GM06990 (cell line): ENCODE data around the gene ADAMTS2.

Experiments
- DNase-seq: peaks from one replicate; pipeline ENCODE4 v3.0.0-alpha.2; 2011; ENCODE audit not compliant: insufficient read length; ENCODE audit errors: extremely low read depth
- H3K27me3 ChIP-seq: replicated peaks from 2 replicates; pipeline ENCODE4 v1.6.0; 2011; ENCODE audit warnings: low read length; ENCODE audit not compliant: control insufficient read depth, insufficient read depth
- H3K36me3 ChIP-seq: 2 replicates; pipeline ENCODE4 v1.5.1; 2011; ENCODE audit warnings: low read length; ENCODE audit not compliant: control insufficient read depth, insufficient read depth
- H3K4me3 ChIP-seq: replicated peaks from 2 replicates; pipeline ENCODE4 v1.5.1; 2011; ENCODE audit warnings: low read depth, mild to moderate bottlenecking, control low read depth, low read length
- TF ChIP-seq, protein P1 (sequence below): IDR thresholded peaks from 2 replicates; pipeline ENCODE4 v1.5.1; 2011; ENCODE audit warnings: low read length, control low read depth, mild to moderate bottlenecking, inconsistent platforms; ENCODE audit not compliant: insufficient read depth, poor library complexity, severe bottlenecking

The ADAMTS2 gene

GRCh38 chr5:179361037-179361603, 15.9 kb upstream of the ADAMTS2 start:
- H3K27me3 ChIP-seq = no peaks in the 10 kb centered on the region
- H3K36me3 ChIP-seq = no peaks in the 10 kb centered on the region
- TF ChIP-seq, protein P1, sequence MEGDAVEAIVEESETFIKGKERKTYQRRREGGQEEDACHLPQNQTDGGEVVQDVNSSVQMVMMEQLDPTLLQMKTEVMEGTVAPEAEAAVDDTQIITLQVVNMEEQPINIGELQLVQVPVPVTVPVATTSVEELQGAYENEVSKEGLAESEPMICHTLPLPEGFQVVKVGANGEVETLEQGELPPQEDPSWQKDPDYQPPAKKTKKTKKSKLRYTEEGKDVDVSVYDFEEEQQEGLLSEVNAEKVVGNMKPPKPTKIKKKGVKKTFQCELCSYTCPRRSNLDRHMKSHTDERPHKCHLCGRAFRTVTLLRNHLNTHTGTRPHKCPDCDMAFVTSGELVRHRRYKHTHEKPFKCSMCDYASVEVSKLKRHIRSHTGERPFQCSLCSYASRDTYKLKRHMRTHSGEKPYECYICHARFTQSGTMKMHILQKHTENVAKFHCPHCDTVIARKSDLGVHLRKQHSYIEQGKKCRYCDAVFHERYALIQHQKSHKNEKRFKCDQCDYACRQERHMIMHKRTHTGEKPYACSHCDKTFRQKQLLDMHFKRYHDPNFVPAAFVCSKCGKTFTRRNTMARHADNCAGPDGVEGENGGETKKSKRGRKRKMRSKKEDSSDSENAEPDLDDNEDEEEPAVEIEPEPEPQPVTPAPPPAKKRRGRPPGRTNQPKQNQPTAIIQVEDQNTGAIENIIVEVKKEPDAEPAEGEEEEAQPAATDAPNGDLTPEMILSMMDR = no peak
- H3K4me3 ChIP-seq = no peak overlapping the region
- DNase-seq = no peak

DNA sequence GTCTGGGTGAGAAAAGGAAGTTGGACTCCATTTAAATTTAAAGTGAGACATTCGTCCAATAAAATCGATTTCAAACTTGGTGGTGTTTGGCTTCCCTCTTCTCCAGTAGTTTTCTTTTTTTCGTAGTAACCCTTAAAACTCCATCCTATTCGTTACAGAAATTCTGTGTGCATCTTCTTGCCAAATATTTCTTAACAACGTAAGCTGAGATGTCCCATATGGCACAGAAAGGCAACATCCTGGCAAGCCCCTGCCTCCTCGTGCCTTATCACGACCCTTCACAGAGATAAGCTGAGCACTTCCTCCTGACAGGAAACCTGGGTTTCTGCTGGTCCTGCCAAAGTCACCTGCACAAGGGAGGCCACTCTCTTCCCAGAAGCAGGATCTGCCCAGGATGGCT, 11.8 kb upstream of the ADAMTS2 start:
- TF ChIP-seq, protein P1 = no peak
- Histone ChIP-seq H3K4me3 (no peak overlapping the region), H3K27me3 (no peaks in the 10 kb centered on the region), H3K36me3 (no peaks in the 10 kb centered on the region)
- no peak for DNase-seq

GRCh38 chr5:179355976-179356974, 11.0 kb upstream of the ADAMTS2 start:
- DNase-seq = no peak
- TF ChIP-seq, protein P1 = no peak
- H3K36me3 ChIP-seq = no peaks in the 10 kb centered on the region
- H3K27me3 ChIP-seq = no peaks in the 10 kb centered on the region
- H3K4me3 ChIP-seq = no peak overlapping the region

DNA sequence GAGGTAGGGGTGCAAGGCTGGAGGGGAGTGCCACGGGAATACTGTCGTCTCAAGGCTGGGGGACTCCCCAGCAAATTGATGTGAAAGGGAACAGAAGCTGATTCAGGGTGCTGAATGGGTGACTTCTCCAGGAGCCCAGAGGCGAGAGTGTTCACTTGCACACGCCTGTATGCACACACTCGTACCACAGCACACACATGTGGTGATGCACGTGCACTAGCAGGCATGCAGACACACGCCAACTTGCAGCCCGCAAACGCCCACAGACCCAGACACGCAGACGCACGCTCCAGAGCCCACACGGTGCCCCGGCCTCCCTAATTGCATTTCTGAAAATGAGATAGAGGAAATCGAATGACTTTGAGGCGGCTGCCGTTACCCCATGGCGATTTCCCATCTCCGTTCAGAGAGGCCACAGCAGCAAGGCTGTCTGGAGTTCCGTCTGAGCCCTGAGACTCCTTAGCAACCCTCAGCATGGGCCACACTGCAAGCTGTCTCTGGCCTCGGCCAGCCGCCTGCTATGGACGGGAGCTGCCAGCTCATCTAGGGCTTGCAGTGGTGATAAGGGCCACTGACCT, 9.1 kb upstream of the ADAMTS2 start:
- no peak overlapping the region for H3K4me3 ChIP-seq
- no peak for DNase-seq
- no peaks in the 10 kb centered on the region for H3K27me3 ChIP-seq
- TF ChIP-seq, protein P1 = no peak
- no peaks in the 10 kb centered on the region for H3K36me3 ChIP-seq

DNA sequence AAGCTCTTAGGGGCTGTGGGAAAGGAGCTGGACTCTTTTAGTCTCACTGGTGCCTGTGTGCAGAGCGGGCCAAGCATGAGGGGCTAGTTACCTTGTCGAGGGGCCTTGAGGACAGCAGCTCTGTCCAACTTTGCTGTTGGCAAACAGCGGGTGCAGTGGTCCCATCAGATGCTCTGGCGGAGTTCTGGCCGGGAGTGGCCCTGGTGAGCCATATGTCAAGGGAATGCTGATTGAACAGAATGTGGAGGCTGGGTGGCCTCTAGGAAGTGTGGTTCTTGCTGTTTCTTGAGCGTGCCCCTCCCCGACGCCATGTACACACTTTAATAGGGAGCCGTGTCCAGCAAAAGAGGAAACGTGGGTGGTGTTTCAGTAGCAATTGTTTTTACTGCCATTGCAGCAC, 3.6 kb upstream of the ADAMTS2 start:
- Histone ChIP-seq H3K36me3 (no peaks in the 10 kb centered on the region), H3K4me3 (no peak overlapping the region), H3K27me3 (no peaks in the 10 kb centered on the region; the same call in 1 of the 2 replicates)
- TF ChIP-seq, protein P1 = no peak
- no peak for DNase-seq
